ENCODE results near the gene IRF2BPL.

IRF2BPL gene

GRCh38 chr14:76993752-76994151 lies 34.8 kb downstream of the IRF2BPL start:
- in situ Hi-C loops (cut with MboI; ENCODE audit: low sequenced_read_pairs) = no loop called here

- in situ Hi-C loops (cut with MboI; ENCODE audit: low sequenced_read_pairs) = no loop called here
Observed at GRCh38 chr14:76990084-76990483, 38.4 kb downstream of the IRF2BPL start.

GRCh38 chr14:76987956-76988520 lies 40.5 kb downstream of the IRF2BPL start:
- in situ Hi-C loops (cut with MboI; ENCODE audit: low sequenced_read_pairs) = no loop called here

- in situ Hi-C loops (cut with MboI; ENCODE audit: low sequenced_read_pairs) = no loop called here
Observed at GRCh38 chr14:76986231-76986565, 42.3 kb downstream of the IRF2BPL start.

- in situ Hi-C loops (cut with MboI; ENCODE audit: low sequenced_read_pairs) = no loop called here
Observed at GRCh38 chr14:76985540-76986230, 42.8 kb downstream of the IRF2BPL start.

- in situ Hi-C loops (cut with MboI; ENCODE audit: low sequenced_read_pairs) = no loop called here
Observed at GRCh38 chr14:76984787-76985375, 43.6 kb downstream of the IRF2BPL start.

- in situ Hi-C loops (cut with MboI; ENCODE audit: low sequenced_read_pairs) = no loop called here
Observed at GRCh38 chr14:76984297-76984696, 44.2 kb downstream of the IRF2BPL start.

GRCh38 chr14:76981670-76982069 lies 46.8 kb downstream of the IRF2BPL start:
- in situ Hi-C loops (cut with MboI; ENCODE audit: low sequenced_read_pairs) = no loop called here

GRCh38 chr14:76977793-76978720 lies 50.5 kb downstream of the IRF2BPL start:
- in situ Hi-C loops (cut with MboI; ENCODE audit: low sequenced_read_pairs) = no loop called here

GRCh38 chr14:76976240-76977005 lies 52.1 kb downstream of the IRF2BPL start:
- in situ Hi-C loops (cut with MboI; ENCODE audit: low sequenced_read_pairs) = no loop called here

- in situ Hi-C loops (cut with MboI; ENCODE audit: low sequenced_read_pairs) = no loop called here
Observed at GRCh38 chr14:76975812-76976211, 52.7 kb downstream of the IRF2BPL start.

- in situ Hi-C loops (cut with MboI; ENCODE audit: low sequenced_read_pairs) = no loop called here
Observed at GRCh38 chr14:76975051-76975450, 53.5 kb downstream of the IRF2BPL start.
